ENCODE measurements around the gene KAT6B.

Gene KAT6B

GRCh38 chr10:75029420-75029819, 203.0 kb downstream of the KAT6B start:
- H3K9ac ChIP-seq: no peak overlapping the region
- H3K4me2 ChIP-seq: no peak overlapping the region
- no peaks in the 10 kb centered on the region for H4K20me1 ChIP-seq (ENCODE audit: insufficient read depth)
- H2AFZ ChIP-seq (ENCODE audit: low read depth): no peak overlapping the region
- H3K4me1 ChIP-seq (ENCODE audit: low read depth, poor library complexity, severe bottlenecking): no peaks in the 10 kb centered on the region
- H3K27ac ChIP-seq: no peak overlapping the region
- 0 out of 2 replicates have a peak, but pooled peaks cover 4% of the 10 kb centered on the region for H3K36me3 ChIP-seq (ENCODE audit: insufficient read depth)
- no peak overlapping the region for H3K4me3 ChIP-seq (IDR thresholded peaks at IDR 0.05; ENCODE audit: insufficient read depth, low read depth, low read length)
- no peaks in the 10 kb centered on the region for H3K27me3 ChIP-seq (ENCODE audit: insufficient read depth, low read depth)
- TF ChIP-seq CTCF (conservative IDR thresholded peaks at IDR 0.05; ENCODE audit: low read depth, low read length): no peak
- no peaks in the 10 kb centered on the region for H3K79me2 ChIP-seq (ENCODE audit: insufficient read depth, low read depth)

DNA sequence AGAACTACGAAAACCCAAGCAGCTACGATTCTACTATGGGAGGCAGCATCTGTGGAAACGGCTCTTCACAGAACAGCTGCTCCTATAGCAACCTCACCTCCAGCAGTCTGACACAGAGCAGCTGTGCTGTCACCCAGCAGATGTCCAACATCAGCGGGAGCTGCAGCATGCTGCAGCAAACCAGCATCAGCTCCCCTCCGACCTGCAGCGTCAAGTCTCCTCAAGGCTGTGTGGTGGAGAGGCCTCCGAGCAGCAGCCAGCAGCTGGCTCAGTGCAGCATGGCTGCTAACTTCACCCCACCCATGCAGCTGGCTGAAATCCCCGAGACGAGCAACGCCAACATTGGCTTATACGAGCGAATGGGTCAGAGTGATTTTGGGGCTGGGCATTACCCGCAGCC, 203.5 kb downstream of the KAT6B start:
- Histone ChIP-seq H3K4me1 (ENCODE audit: low read depth, poor library complexity, severe bottlenecking) (no peaks in the 10 kb centered on the region), H3K36me3 (ENCODE audit: insufficient read depth) (0 out of 2 replicates have a peak, but pooled peaks cover 4% of the 10 kb centered on the region), H3K9ac (no peak overlapping the region), H3K79me2 (ENCODE audit: insufficient read depth, low read depth) (no peaks in the 10 kb centered on the region), H3K27ac (no peak overlapping the region), H3K4me3 (IDR thresholded peaks at IDR 0.05; ENCODE audit: insufficient read depth, low read depth, low read length) (no peak overlapping the region), H3K4me2 (no peak overlapping the region), H3K27me3 (ENCODE audit: insufficient read depth, low read depth) (no peaks in the 10 kb centered on the region), H2AFZ (ENCODE audit: low read depth) (no peak overlapping the region), H4K20me1 (ENCODE audit: insufficient read depth) (no peaks in the 10 kb centered on the region)
- TF ChIP-seq CTCF (conservative IDR thresholded peaks at IDR 0.05; ENCODE audit: low read depth, low read length): no peak

DNA sequence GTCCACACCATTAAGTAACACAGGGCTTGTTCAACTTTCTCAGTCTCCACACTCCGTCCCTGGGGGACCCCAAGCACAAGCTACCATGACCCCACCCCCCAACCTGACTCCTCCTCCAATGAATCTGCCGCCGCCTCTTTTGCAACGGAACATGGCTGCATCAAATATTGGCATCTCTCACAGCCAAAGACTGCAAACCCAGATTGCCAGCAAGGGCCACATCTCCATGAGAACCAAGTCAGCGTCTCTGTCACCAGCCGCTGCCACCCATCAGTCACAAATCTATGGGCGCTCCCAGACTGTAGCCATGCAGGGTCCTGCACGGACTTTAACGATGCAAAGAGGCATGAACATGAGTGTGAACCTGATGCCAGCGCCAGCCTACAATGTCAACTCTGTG, 204.0 kb downstream of the KAT6B start:
- no peak overlapping the region for H3K27ac ChIP-seq
- no peak overlapping the region for H3K4me2 ChIP-seq
- no peak for TF ChIP-seq CTCF (conservative IDR thresholded peaks at IDR 0.05; ENCODE audit: low read depth, low read length)
- no peaks in the 10 kb centered on the region for H3K27me3 ChIP-seq (ENCODE audit: insufficient read depth, low read depth)
- no peaks in the 10 kb centered on the region for H4K20me1 ChIP-seq (ENCODE audit: insufficient read depth)
- no peaks in the 10 kb centered on the region for H3K4me1 ChIP-seq (ENCODE audit: low read depth, poor library complexity, severe bottlenecking)
- H3K79me2 ChIP-seq (ENCODE audit: insufficient read depth, low read depth): no peaks in the 10 kb centered on the region
- no peak overlapping the region for H3K9ac ChIP-seq
- no peak overlapping the region for H3K4me3 ChIP-seq (IDR thresholded peaks at IDR 0.05; ENCODE audit: insufficient read depth, low read depth, low read length)
- H3K36me3 ChIP-seq (ENCODE audit: insufficient read depth): 0 out of 2 replicates have a peak, but pooled peaks cover 4% of the 10 kb centered on the region
- H2AFZ ChIP-seq (ENCODE audit: low read depth): no peak overlapping the region

DNA sequence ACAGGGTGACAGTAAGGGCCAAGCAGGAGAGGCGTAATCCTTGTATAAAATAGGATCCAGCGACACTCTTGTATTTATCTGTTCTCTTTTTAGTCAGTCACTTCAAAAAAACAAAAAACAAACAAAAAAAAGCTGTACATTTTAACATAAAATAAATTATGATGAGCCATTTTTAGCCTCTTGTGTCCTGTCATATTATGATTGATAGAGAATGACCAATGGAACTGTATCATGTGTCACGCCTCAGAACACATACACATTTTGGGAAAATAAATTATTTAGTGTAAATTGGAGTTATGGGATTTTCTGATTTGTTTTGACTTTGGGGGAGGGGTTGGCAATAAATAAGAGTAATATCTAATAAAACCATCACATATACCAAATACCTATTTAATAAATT, 205.7 kb downstream of the KAT6B start:
- Histone ChIP-seq H3K79me2 (ENCODE audit: insufficient read depth, low read depth) (no peaks in the 10 kb centered on the region), H3K4me3 (IDR thresholded peaks at IDR 0.05; ENCODE audit: insufficient read depth, low read depth, low read length) (no peak overlapping the region), H3K4me2 (no peak overlapping the region), H2AFZ (ENCODE audit: low read depth) (no peak overlapping the region), H3K4me1 (ENCODE audit: low read depth, poor library complexity, severe bottlenecking) (no peaks in the 10 kb centered on the region), H3K27me3 (ENCODE audit: insufficient read depth, low read depth) (no peaks in the 10 kb centered on the region), H4K20me1 (ENCODE audit: insufficient read depth) (no peaks in the 10 kb centered on the region), H3K9ac (no peak overlapping the region), H3K27ac (no peak overlapping the region), H3K36me3 (ENCODE audit: insufficient read depth) (0 out of 2 replicates have a peak, but pooled peaks cover 4% of the 10 kb centered on the region)
- TF ChIP-seq CTCF (conservative IDR thresholded peaks at IDR 0.05; ENCODE audit: low read depth, low read length): no peak

All from KMS-11 (cell line).